Neural cell (in vitro differentiated cells): ENCODE measurements around the gene CPPED1. TPM values are rescaled to one million over a fixed set of nuclear protein-coding genes. Genes with fewer than 3 reads are reported as not detected.

Experiments
- H2AFZ ChIP-seq: fragments of 200-600, 300-800 bp; sonication (generic), shearing (Covaris generic); 2 replicates; pipeline ENCODE4 v1.6.0; 2014; ENCODE audit warnings: low read depth, mild to moderate bottlenecking, antibody characterized with exemption, low read length, moderate library complexity
- H3F3A ChIP-seq: fragments of 200-600 bp; shearing (Covaris generic); 2 replicates; pipeline ENCODE4 v1.6.1; 2016; ENCODE audit warnings: mild to moderate bottlenecking, moderate library complexity, mixed read lengths, antibody characterized with exemption, low read length; ENCODE audit not compliant: insufficient read depth, poor library complexity, severe bottlenecking
- H3K27ac ChIP-seq: fragments of 200-600, 300-800 bp; sonication (generic), shearing (Covaris generic); 2 replicates; pipeline ENCODE4 v1.5.1; 2014; ENCODE audit warnings: mild to moderate bottlenecking, low read length, moderate library complexity
- H3K27me3 ChIP-seq: fragments of 300-800, 200-600 bp; sonication (generic), shearing (Covaris generic); 2 replicates; pipeline ENCODE4 v1.6.0; 2014; ENCODE audit warnings: mild to moderate bottlenecking, low read depth, low read length, moderate library complexity; ENCODE audit not compliant: insufficient read depth
- H3K36me3 ChIP-seq: fragments of 300-800, 200-600 bp; sonication (generic), shearing (Covaris generic); 2 replicates; pipeline ENCODE4 v1.5.1; 2014; ENCODE audit warnings: mild to moderate bottlenecking, antibody characterized with exemption, low read length, moderate library complexity; ENCODE audit not compliant: insufficient read depth
- H3K4me2 ChIP-seq: fragments of 300-800, 200-600 bp; sonication (generic), shearing (Covaris generic); 2 replicates; pipeline ENCODE4 v1.6.0; 2014; ENCODE audit warnings: mild to moderate bottlenecking, low read length
- H3K4me3 ChIP-seq: fragments of 300-800, 200-600 bp; sonication (generic), shearing (Covaris generic); 2 replicates; pipeline ENCODE4 v1.5.1; 2014; ENCODE audit warnings: mild to moderate bottlenecking, low read length, moderate library complexity
- H3K79me2 ChIP-seq: fragments of 200-600 bp; shearing (Covaris generic); replicated peaks from 2 replicates; pipeline ENCODE4 v1.6.0; 2014; ENCODE audit warnings: mild to moderate bottlenecking, low read length, moderate library complexity; ENCODE audit not compliant: insufficient read depth
- H3K9ac ChIP-seq: fragments of 300-800, 200-600 bp; sonication (generic), shearing (Covaris generic); 2 replicates; pipeline ENCODE4 v1.6.1; 2016; ENCODE audit warnings: mild to moderate bottlenecking, low read length, mixed read lengths
- H3K9me2 ChIP-seq: fragments of 200-600 bp; shearing (Covaris generic); 2 replicates; pipeline ENCODE4 v1.6.1; 2016; ENCODE audit warnings: mild to moderate bottlenecking, low read length, mixed read lengths; ENCODE audit not compliant: insufficient read depth
- H3K9me3 ChIP-seq: fragments of 200-600, 300-800 bp; sonication (generic), shearing (Covaris generic); 2 replicates; pipeline ENCODE4 v1.6.1; 2016; ENCODE audit warnings: mild to moderate bottlenecking, mixed run types, low read length, moderate library complexity, mixed read lengths
- H4K20me1 ChIP-seq: fragments of 200-600 bp; shearing (Covaris generic); 2 replicates; pipeline ENCODE4 v1.6.1; 2016; ENCODE audit warnings: mild to moderate bottlenecking, mixed run types; ENCODE audit not compliant: insufficient read depth
- CTCF ChIP-seq: fragments of 450-650 bp; IDR thresholded peaks from 2 replicates; pipeline ENCODE4 v1.5.1; 2014; ENCODE audit warnings: antibody characterized with exemption, mild to moderate bottlenecking, moderate library complexity; ENCODE audit not compliant: poor library complexity, severe bottlenecking
- EP300 ChIP-seq: fragments of 450-650 bp; conservative IDR thresholded peaks from 2 replicates; pipeline ENCODE4 v1.6.1; 2014; ENCODE audit warnings: antibody characterized with exemption, mild to moderate bottlenecking, moderate library complexity; ENCODE audit not compliant: poor library complexity, severe bottlenecking
- EZH2 ChIP-seq: fragments of 200-600, 300-800 bp; shearing (Covaris generic), sonication (generic); IDR thresholded peaks from 2 replicates; pipeline ENCODE4 v1.6.1; 2014; ENCODE audit warnings: antibody characterized with exemption, low read length, borderline replicate concordance, mild to moderate bottlenecking; ENCODE audit not compliant: insufficient read depth, poor library complexity, severe bottlenecking
- MXI1 ChIP-seq: fragments of 450-650 bp; conservative IDR thresholded peaks from 2 replicates; pipeline ENCODE4 v1.6.1; 2014; ENCODE audit warnings: antibody characterized with exemption, mild to moderate bottlenecking; ENCODE audit not compliant: poor library complexity, severe bottlenecking
- POLR2AphosphoS5 ChIP-seq: IDR thresholded peaks from 2 replicates; pipeline ENCODE4 v1.6.1; 2012
- RAD21 ChIP-seq: fragments of 450-650 bp; conservative IDR thresholded peaks from 2 replicates; pipeline ENCODE4 v1.6.1; 2014; ENCODE audit warnings: antibody characterized with exemption, mild to moderate bottlenecking, moderate library complexity
- REST ChIP-seq: IDR thresholded peaks from 2 replicates; pipeline ENCODE4 v1.6.1; 2012; ENCODE audit warnings: borderline replicate concordance
- SMC3 ChIP-seq: fragments of 450-650 bp; conservative IDR thresholded peaks from 2 replicates; pipeline ENCODE4 v1.6.1; 2014; ENCODE audit warnings: antibody characterized with exemption, mild to moderate bottlenecking, moderate library complexity; ENCODE audit not compliant: poor library complexity
- TAF1 ChIP-seq: IDR thresholded peaks from 2 replicates; pipeline ENCODE4 v1.6.1; 2012; ENCODE audit warnings: low read depth
- polyA plus RNA-seq: library from polyadenylated mRNA; depleted of rRNA; stranded (reverse); fragments of >200 nt; gene quantifications from 2 replicates; pipeline ENCODE4 v1.2.3, GENCODE V29; 2014

Gene CPPED1
- polyA plus RNA-seq, 1 donor from 2014 or later: 2.5 TPM

GRCh38 chr16:12673466-12673865 lies 130.2 kb downstream of the CPPED1 start:
- H3K9me2 ChIP-seq: no peaks in the 10 kb centered on the region
- H4K20me1 ChIP-seq: no peaks in the 10 kb centered on the region
- no peak overlapping the region for H3K4me2 ChIP-seq
- TF ChIP-seq MXI1 (no peak), TAF1 (no peak), POLR2AphosphoS5 (no peak), SMC3 (no peak), RAD21 (no peak)
- no peak overlapping the region for H2AFZ ChIP-seq
- H3K4me3 ChIP-seq: no peak overlapping the region
- H3K9ac ChIP-seq: no peak overlapping the region
- no peaks in the 10 kb centered on the region for H3K9me3 ChIP-seq
- no peaks in the 10 kb centered on the region for H3K27me3 ChIP-seq
- no peaks in the 10 kb centered on the region for H3F3A ChIP-seq
- no peaks in the 10 kb centered on the region for H3K79me2 ChIP-seq
- H3K36me3 ChIP-seq: no peaks in the 10 kb centered on the region
- no peak overlapping the region for H3K27ac ChIP-seq

- TF ChIP-seq RAD21 (no peak), EZH2 (no peak), SMC3 (no peak), TAF1 (no peak), POLR2AphosphoS5 (no peak), CTCF (no peak), EP300 (no peak), MXI1 (no peak), REST (no peak)
- Histone ChIP-seq H3K4me3 (no peak overlapping the region), H4K20me1 (no peaks in the 10 kb centered on the region), H3K9me3 (no peaks in the 10 kb centered on the region), H3K27ac (no peak overlapping the region), H3K4me2 (no peak overlapping the region), H3K9ac (no peak overlapping the region), H3F3A (no peaks in the 10 kb centered on the region), H3K27me3 (no peaks in the 10 kb centered on the region), H3K9me2 (no peaks in the 10 kb centered on the region), H3K79me2 (no peaks in the 10 kb centered on the region), H2AFZ (no peak overlapping the region), H3K36me3 (no peaks in the 10 kb centered on the region)
Measured at GRCh38 chr16:12672986-12673385, 130.7 kb downstream of the CPPED1 start.

- H3K4me2 ChIP-seq: no peak overlapping the region
- no peaks in the 10 kb centered on the region for H3K27me3 ChIP-seq
- H3K79me2 ChIP-seq: no peaks in the 10 kb centered on the region
- H3K9me2 ChIP-seq: no peaks in the 10 kb centered on the region
- H3K27ac ChIP-seq: no peak overlapping the region
- H3K9me3 ChIP-seq: no peaks in the 10 kb centered on the region
- H3K9ac ChIP-seq: no peak overlapping the region
- no peak overlapping the region for H3K4me3 ChIP-seq
- no peak overlapping the region for H2AFZ ChIP-seq
- H3K36me3 ChIP-seq: no peaks in the 10 kb centered on the region
- H3F3A ChIP-seq: no peaks in the 10 kb centered on the region
- no peak for TF ChIP-seq CTCF
- TF ChIP-seq EP300: no peak
- no peak for TF ChIP-seq RAD21
- TF ChIP-seq SMC3: no peak
- no peak for TF ChIP-seq EZH2
- no peak for TF ChIP-seq POLR2AphosphoS5
- TF ChIP-seq REST: no peak
- H4K20me1 ChIP-seq: no peaks in the 10 kb centered on the region
Measured at GRCh38 chr16:12669908-12670307, 133.8 kb downstream of the CPPED1 start.
